HepG2 (cell line): Measurements from ENCODE around the gene SYNGAP1. TPM values are rescaled to one million over a fixed set of nuclear protein-coding genes. Genes with fewer than 3 reads are reported as not detected.

Experiments
- DNMT3B ChIP-seq: conservative IDR thresholded peaks from 2 replicates; pipeline ENCODE4 v1.6.1; 2016; ENCODE audit warnings: missing biosample characterization, control low read depth
- MYNN ChIP-seq: sonication (generic); formaldehyde crosslinking; IDR thresholded peaks from 2 replicates; pipeline ENCODE4 v1.4.0; 2020; ENCODE audit warnings: mild to moderate bottlenecking, low read depth, missing genetic modification reagents
- SAFB2 ChIP-seq: sonication (generic); formaldehyde crosslinking; IDR thresholded peaks from 2 replicates; pipeline ENCODE4 v1.5.1; 2020; ENCODE audit warnings: missing genetic modification reagents, low read depth, mild to moderate bottlenecking, borderline replicate concordance
- SNAPC2 ChIP-seq: sonication (generic); formaldehyde crosslinking; IDR thresholded peaks from 2 replicates; pipeline ENCODE4 v1.8.1; 2022; ENCODE audit warnings: mild to moderate bottlenecking, missing genetic modification reagents
- ZBTB40 ChIP-seq, 2 experiments: fragments of 450-650 bp in 1 of 2; sonication (generic) in 1 of 2; formaldehyde crosslinking in 1 of 2; IDR thresholded peaks; 2 replicates each; pipeline versions ENCODE4 v1.6.1 to v1.8.0; 2016 to 2022; ENCODE audit warnings: antibody characterized with exemption in 1 of 2, mild to moderate bottlenecking in 1 of 2, missing genetic modification reagents in 1 of 2
- ZBTB43 ChIP-seq: sonication (generic); formaldehyde crosslinking; conservative IDR thresholded peaks from 2 replicates; pipeline ENCODE4 v1.4.0; 2020; ENCODE audit warnings: missing genetic modification reagents
- ZHX2 ChIP-seq, 2 experiments: sonication (generic) in 1 of 2; formaldehyde crosslinking in 1 of 2; IDR thresholded peaks; 2 replicates each; pipeline versions ENCODE4 v1.6.1 to v1.9.0; 2014 to 2022; ENCODE audit warnings: antibody characterized with exemption in 1 of 2, borderline replicate concordance in 1 of 2, inconsistent platforms in 1 of 2, low read depth in 1 of 2, missing genetic modification reagents in 1 of 2
- ZNF274 ChIP-seq: sonication (generic); formaldehyde crosslinking; IDR thresholded peaks from 2 replicates; pipeline ENCODE4 v1.5.1; 2020; ENCODE audit warnings: mild to moderate bottlenecking, missing genetic modification reagents
- ZNF484 ChIP-seq: sonication (generic); formaldehyde crosslinking; IDR thresholded peaks from 2 replicates; pipeline ENCODE4 v1.5.1; 2020; ENCODE audit warnings: mild to moderate bottlenecking, low read depth, missing genetic modification reagents, borderline replicate concordance
- ZNF569 ChIP-seq: sonication (generic); formaldehyde crosslinking; IDR thresholded peaks from 2 replicates; pipeline ENCODE4 v1.5.0; 2020; ENCODE audit warnings: mild to moderate bottlenecking, missing genetic modification reagents, moderate library complexity, borderline replicate concordance
- polyA plus RNA-seq, 8 experiments: library from polyadenylated mRNA; depleted of rRNA in 3 of 8; stranded (reverse) in 7 of 8; unstranded in 1 of 8; fragments of >200 nt; fragmentation: Illumina TruSeq in 4 of 8; extraction: Trizol in 4 of 8; gene quantifications; 2 replicates each; pipeline versions ENCODE4 v1.2.1 to v1.2.3, GENCODE V29; 2011 to 2016; ENCODE audit warnings: low read depth in 4 of 8, missing spikeins in 1 of 8, mixed read lengths in 1 of 8; ENCODE audit not compliant: insufficient read depth in 1 of 8
- total RNA-seq, 5 experiments: library from RNA; depleted of rRNA; stranded (reverse); fragments of >200 nt; fragmentation: Illumina TruSeq; extraction: Trizol; gene quantifications; 2 replicates each; pipeline ENCODE4 v1.2.3, GENCODE V29; 2016; ENCODE audit warnings: low read depth in 1 of 5

Gene SYNGAP1
- total and polyA plus RNA-seq, 2 of the 13 experiments (the other 11 are each of a cell fraction or from before 2014, with no cell fraction given), result 0.75 to 1.1 TPM

GRCh38 chr6:33410711-33411631 lies 8.9 kb upstream of the SYNGAP1 start, which contains the start of gene PHF1 (continued):
- TF ChIP-seq ZHX2 (IDR thresholded peaks at IDR 0.05; ENCODE audit: low read depth), result no peak
- TF ChIP-seq ZHX2 (CRISPR knock-in tag; IDR thresholded peaks at IDR 0.05; ENCODE audit: borderline replicate concordance), result no peak
- no peak for TF ChIP-seq ZBTB40 (IDR thresholded peaks at IDR 0.05)
- TF ChIP-seq ZBTB40 (CRISPR knock-in tag; IDR thresholded peaks at IDR 0.05), result no peak
- no peak for TF ChIP-seq MYNN
- TF ChIP-seq ZNF484 (CRISPR knock-in tag), result no peak
- no peak for TF ChIP-seq ZNF569 (CRISPR knock-in tag)
- TF ChIP-seq ZNF274 (CRISPR knock-in tag), result peak; percentile 55; the same call in 1 of the 2 replicates
- TF ChIP-seq SNAPC2, result 0 out of 2 replicates have a peak, but pooled peaks have one; percentile 8
- TF ChIP-seq DNMT3B (CRISPR knock-in tag), result no peak
- no peak for TF ChIP-seq ZBTB43 (CRISPR knock-in tag)
- TF ChIP-seq SAFB2, result no peak
